ENCODE results near the gene GFRA4.

GFRA4 gene

DNA sequence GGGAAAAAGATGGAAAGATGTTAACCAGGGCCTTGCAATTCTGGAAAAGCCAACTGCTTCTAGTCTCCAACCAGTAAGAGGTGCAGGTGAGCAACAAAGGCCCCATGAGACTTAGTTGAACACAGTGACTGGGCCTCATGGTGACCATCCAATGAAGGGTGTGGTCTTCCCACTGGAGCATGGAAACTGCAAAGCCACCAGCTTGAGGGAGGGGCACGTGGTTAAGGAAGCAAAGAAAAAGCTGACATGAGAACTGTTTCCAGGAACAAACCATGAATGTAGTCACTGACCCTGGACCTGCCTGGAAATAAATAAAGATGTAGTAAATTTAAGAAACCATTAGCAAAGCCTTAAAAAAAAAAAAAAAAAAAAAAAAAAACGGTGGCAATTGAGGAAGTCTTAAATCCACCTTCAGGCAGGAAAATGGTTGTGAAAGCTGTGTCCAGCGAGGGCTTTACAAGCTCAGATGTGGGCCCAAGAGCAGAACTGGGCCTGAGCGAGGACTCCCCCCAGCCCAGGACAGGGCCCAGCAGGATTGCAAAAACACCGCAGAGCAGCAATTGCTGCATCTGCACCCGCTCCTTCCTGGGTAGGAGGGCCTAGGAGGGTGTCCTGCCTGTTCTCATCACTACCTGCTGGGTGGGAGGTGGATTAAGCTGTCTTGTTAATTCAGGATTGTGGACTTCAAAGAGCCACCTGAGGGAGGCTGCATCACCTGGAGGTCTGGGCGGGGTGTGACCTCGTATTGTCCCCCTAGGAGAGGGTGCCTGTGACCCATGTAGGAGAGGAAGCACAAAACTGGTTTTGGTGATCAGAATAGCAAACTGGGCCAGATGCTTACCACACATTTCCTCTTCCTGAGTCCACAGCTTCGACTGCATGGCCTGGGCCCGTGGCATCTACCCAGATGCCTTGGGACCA is 10.3 kb downstream of the GFRA4 start:
- no peak for DNase-seq (ENCODE audit: low read depth)

DNA sequence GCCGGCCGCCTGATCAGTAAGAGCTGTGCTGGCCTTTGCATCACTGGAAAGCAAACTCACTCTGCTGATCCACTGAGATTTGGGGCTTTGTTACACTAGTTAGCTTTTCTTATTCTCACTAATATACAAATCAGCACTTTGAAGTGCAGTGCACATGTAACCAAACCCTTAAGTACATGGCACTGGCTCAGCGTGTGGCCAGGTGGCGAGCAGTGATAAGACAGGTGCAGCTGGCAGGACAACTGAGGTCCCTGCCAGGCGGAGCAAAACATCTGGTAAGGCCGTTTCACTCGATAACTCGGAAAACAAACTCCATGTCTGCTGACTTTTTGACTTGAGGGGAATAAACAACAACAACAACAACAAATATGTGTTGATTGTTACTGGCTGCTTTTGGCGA is 11.0 kb downstream of the GFRA4 start:
- DNase-seq (ENCODE audit: low read depth) = no peak

DNA sequence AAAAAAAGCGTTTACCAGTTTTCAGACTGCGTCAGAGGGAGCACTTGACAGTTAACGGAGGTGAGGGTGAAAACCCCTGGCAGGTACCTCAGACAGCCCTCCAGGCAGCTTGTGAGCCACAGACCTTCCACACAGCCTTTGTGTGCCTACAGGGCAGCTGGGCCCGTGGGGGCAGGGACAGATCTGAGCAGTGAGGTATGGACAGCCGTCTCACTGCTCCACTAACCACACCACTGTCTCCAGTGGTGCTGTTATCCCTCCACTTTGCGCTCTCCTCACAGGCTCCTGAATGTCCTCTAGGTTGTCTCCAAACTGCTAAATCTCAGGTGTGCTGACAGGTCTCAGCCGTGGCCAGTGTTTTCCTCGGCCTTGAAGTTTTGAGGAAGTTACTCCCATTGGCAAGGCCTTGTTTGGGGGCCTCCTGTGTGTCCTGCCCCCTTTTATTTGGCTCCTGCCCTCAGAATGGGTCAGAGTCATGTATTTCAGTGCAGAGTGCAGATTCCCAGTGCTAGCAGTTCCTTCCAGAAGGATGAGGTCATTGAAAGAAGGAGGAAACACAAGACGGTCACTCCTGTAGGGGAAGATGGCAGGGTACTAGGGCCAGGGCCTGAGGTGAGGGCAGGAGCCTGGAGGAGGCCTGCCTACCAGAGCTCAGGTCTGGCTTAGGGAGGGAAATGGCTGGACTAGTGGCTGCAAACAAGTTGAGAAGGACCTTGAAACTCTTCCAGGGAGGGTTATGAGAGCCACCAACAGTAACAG is 11.8 kb downstream of the GFRA4 start:
- DNase-seq (ENCODE audit: low read depth) = no peak

DNA sequence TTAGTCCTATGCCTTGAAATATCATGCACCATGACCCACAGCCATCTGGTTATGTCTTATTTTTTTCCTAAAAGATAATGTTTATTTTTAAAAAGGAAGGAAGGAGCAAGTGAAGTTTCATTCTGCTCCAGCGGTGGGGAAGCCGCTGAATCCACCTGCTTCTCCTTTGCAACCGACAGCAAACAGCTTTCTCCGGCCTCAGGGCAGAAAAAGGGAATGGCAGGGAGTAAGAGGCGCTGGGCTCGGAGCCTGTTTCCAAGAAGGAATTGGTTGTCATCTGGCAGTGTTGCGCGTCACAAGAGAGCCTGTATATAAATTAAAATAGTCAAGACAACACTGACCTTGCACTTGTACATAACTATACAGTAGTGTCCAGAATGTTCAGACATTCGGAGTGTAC is 14.2 kb downstream of the GFRA4 start:
- no peak for DNase-seq (ENCODE audit: low read depth)

- DNase-seq (ENCODE audit: low read depth) = no peak
These were observed 15.7 kb downstream of the GFRA4 start for GRCh38 chr20:3647473-3647872.

DNA sequence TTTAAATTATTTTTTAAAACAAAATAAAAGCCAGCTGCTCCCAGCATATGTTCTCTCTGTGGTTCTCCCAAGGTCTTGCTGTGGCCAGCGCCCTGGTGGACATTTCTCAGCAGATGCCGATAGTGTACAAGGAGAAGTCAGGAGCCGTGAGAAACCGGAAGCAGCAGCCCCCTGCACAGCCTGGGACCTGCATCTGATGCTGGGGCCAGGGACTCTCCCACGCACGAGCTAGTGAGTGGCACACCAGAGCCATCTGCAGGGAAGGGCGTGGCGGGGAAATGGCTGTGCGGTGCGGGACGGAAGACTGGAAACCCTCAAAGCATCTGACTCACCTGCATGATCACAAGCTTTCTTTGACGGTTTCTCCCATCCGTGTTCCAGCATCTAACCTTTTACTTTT is 16.5 kb downstream of the GFRA4 start:
- DNase-seq (ENCODE audit: low read depth) = no peak

GRCh38 chr20:3646067-3646440 is 17.1 kb downstream of the GFRA4 start:
- no peak for DNase-seq (ENCODE audit: low read depth)

DNA sequence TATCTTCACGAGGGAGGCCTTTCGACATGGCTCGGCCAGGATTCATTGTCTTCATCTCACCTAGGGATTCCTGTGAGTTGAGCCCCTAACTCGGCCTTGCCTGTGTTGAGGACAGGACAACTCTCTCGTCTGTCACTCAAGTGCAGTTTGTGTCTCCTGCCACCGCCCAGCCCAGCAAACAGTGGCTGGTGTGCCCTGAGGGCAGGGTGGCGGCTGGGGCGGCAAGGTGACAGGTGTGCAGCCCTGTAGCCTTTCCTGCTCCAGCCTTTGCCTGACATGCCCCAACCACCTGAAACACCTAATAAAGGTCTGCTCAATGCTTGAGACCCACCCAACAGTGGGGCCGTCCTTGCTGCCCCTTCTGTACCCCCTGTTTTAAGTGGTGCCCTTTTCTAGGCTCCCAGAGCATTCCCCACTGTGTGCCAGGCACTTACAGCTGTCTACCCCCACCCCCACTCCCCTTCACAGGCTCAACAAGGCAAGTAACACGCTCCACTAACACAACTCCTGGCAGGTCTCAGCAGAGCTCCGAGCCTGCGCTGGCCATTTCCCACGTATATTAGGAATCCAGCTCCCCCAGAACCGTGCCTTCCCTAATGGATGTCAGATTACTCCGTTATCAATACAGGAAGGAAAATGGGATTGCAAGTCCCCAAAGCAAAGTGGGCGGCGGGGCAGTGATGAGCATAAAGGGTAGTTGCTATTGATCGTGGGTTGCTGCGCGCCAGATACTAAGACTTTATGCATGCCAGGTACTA is 17.7 kb downstream of the GFRA4 start:
- no peak for DNase-seq (ENCODE audit: low read depth)

DNA sequence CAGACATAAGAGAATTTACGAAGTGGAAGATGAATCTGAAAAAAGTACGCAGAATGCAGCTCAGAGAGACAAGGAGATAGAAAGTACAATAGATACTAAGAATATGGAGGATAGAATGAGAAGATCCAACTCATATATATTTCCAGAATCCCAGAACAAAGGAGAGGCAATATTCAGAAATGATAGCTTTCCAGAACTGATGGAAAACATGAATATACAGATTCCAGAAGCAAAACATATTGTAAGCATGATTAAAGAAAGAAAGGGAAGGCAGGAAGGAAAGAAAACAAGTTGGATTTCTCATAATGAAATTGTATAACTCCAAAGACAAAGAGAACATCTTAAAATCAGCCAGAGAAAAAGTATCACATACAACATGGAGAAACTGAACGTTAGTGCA is 22.9 kb downstream of the GFRA4 start:
- no peak for DNase-seq (ENCODE audit: low read depth)

GRCh38 chr20:3635346-3635745 is 27.9 kb downstream of the GFRA4 start:
- DNase-seq (ENCODE audit: low read depth) = peak; percentile 48

DNA sequence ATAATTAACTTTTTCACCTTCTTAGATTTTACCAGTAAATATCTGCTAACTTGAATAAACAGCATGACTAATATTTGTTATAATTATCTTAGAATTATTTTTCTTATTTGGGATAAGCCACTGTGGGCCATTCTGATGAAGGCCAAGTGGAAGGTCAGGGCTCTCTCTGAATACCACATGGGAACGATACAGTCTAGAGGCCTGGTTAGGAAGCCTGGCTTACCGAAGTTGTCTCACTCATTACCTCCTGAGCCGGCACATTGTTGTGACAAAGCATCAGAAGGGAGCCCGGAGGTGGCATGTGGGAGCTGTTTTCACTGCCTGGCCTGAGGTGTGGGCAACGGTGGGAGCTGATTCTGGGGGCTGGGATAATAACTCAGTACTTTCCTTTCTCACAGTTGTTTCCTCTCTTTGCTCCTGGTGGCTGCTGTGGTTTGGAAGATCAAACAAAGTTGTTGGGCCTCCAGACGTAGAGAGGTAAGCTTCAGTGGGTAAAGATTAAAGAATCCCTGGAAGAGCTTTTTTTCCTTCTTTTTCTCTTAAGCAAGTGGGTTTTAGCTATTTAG is 29.2 kb downstream of the GFRA4 start:
- no peak for DNase-seq (ENCODE audit: low read depth)

GRCh38 chr20:3632311-3633004 is 30.7 kb downstream of the GFRA4 start:
- DNase-seq (ENCODE audit: low read depth) = no peak

GRCh38 chr20:3631534-3631933 is 31.7 kb downstream of the GFRA4 start:
- no peak for DNase-seq (ENCODE audit: low read depth)

DNA sequence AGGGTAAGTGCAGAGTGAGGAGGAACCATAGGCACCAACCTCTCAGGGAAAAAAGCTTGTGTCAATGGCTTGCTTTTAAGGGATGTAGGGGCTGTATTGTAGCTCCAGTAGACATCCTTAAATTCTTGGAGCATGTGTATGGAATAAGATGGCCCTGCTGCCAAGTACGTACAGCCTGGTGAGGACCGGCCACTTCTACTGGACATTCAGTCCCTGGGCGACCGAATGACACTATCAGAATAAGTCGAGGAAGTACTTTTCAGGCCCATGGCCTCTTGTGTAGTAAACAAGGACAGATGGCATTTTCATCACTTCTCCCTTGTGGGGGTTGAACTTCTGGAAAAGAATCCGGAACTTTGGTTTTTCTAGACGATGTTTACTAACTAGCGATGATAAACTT is 32.8 kb downstream of the GFRA4 start:
- DNase-seq (ENCODE audit: low read depth) = no peak

DNA sequence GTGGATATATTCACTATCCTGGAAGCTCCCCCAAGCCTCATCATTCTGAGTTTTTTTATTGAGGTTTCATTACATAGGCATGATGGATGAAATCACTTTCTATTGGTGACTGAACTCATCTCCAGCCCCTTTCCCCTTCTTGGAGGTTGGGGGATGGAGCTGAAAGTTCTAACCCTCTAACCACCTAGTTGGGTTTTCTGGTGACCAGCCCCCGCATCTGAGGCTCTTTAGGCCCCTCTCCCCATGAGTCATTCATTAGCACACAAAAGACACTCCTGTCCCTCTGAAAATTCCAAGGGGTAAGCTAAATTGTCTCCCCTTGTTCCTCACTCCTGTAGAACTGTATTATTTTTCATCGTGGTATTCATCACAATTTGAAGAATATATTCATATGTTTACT is 33.3 kb downstream of the GFRA4 start:
- no peak for DNase-seq (ENCODE audit: low read depth)

DNA sequence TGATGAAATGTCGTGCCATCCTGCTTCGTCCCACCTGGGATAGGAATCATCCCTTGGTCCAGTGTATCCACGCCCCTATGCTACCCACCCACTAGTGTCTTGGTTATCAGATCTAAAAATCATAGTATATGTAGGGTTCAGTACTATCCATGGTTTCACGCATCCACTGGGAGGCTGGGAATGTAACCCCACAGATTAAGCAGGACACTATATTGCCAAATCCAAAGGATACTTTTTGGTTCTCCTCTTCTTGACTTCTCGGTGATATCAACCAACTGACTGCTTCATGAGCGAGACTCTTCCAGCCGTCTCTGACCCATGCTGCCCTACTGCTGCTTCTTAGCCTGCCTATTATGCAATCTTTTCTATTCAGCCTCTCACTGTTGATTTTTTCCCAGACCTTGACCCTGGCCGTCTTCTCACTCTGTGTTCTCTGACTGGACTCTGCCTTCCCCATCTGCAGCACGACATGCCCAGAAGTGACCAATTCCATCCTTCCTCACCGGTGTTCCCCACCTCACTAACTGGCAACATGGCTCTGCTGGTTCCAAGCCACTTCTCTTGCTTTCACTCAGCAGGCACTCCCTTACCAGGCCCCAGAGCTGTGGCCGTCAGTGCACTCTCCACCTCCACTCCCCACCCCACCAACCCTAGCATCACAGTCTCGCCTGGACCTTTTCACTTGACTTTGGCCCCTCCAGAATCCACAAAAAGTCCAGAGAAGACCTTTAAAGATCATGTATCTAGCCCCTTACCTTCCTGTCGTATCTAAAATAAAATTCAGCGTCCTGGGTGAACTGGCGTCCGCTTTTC is 34.5 kb downstream of the GFRA4 start:
- no peak for DNase-seq (ENCODE audit: low read depth)

DNA sequence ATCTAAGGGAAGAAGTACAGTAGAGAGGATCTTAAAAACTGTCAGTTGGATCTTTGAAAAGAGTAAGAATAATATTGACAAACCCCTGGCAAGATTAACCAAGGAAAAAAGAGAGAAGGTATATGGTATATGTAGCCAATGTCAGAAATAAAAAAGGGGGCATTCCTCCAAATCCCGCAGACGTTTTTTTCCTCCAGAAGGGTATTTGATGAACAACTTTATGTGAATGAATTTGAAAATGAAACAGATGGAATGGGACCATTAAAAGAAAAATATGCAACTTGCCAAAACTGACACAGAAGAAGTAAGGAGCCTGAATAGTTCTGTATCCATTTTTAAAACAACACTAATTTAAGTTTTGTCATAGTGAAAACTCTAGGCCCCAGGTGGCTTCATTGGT is 35.7 kb downstream of the GFRA4 start:
- no peak for DNase-seq (ENCODE audit: low read depth)

DNA sequence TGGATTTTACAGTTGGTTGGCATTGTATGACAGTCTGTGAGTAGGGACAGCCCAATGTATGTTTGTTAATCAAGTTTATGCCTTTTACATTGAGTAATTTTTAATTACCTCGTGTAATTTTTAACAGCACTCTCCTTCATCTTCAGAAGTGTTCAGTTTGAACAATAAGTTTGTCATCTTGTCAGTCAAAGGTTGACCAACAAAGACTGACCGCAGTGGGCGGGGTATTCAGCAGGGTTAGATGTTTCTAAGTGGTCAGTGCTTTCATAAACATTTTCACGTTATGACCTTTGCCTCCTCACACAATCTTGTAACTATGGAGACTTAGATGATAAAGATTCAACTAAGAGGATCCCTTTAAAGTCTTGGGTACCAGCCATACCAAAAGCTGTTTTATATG is 40.8 kb downstream of the GFRA4 start:
- DNase-seq (ENCODE audit: low read depth) = no peak

GRCh38 chr20:3621111-3621510 is 42.1 kb downstream of the GFRA4 start:
- no peak for DNase-seq (ENCODE audit: low read depth)

DNA sequence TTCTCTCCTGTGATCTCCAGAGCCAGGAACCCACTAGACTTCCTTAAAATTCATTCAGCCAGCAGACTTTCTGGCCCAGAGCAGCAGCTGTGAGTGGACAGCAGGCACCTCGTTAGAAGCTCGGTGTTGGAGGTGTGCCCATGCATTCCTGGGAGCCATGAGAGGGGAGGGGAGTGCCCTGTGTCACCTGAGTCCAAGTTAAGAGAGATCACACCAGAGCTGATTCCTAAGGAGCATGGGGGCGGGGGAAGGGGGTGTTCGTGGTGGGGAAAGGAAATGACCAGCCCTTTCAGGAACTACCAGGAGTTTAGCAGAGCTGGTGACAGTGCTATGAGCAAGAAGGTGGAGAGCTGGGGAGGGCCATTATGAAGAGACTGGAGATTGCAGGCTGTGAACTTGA is 46.9 kb downstream of the GFRA4 start:
- DNase-seq (ENCODE audit: low read depth) = no peak
